NK-92 treated with Interleukin-12 subunit alpha and Interleukin-12 subunit beta, amount 100 ng/mL, for 24 hours (cell line): Measurements from ENCODE around the gene TP53I3.
A peak's percentile ranks its signal among the peaks of the same experiment; 100 is the strongest.
"Not testable (repeated sequence)": the region's sequence is repeated elsewhere in the genome, so short reads cannot be mapped to it uniquely, and the experiment has no call there.

Source experiments
- DNase-seq: peaks from one replicate; lab custom pipeline; 2025; lab: John Stamatoyannopoulos, UW

TP53I3 gene

GRCh38 chr2:24100732-24101131 is 16.1 kb upstream of the TP53I3 start:
- DNase-seq = not testable (repeated sequence)

- not testable (repeated sequence) for DNase-seq
These were observed 10.6 kb upstream of the TP53I3 start for GRCh38 chr2:24095171-24095677.

GRCh38 chr2:24093270-24093669 is 8.6 kb upstream of the TP53I3 start:
- DNase-seq = not testable (repeated sequence)

GRCh38 chr2:24088821-24089359 is 4.3 kb upstream of the TP53I3 start:
- no peak for DNase-seq

GRCh38 chr2:24087032-24087431 is 2.4 kb upstream of the TP53I3 start:
- no peak for DNase-seq

GRCh38 chr2:24086241-24086640 is 1.6 kb upstream of the TP53I3 start:
- DNase-seq = no peak

- no peak for DNase-seq
These were observed 511 bp upstream of the TP53I3 start for GRCh38 chr2:24085200-24085489.

GRCh38 chr2:24083567-24084385 is 858 bp downstream of the TP53I3 start:
- DNase-seq = no peak

- no peak for DNase-seq
These were observed 1.7 kb downstream of the TP53I3 start for GRCh38 chr2:24082787-24083566.

- no peak for DNase-seq
These were observed 3.9 kb downstream of the TP53I3 start for GRCh38 chr2:24080701-24081100.

- no peak for DNase-seq
These were observed 6.8 kb downstream of the TP53I3 start for GRCh38 chr2:24077879-24078278.

- no peak for DNase-seq
These were observed 7.1 kb downstream of the TP53I3 start for GRCh38 chr2:24077535-24077877.

GRCh38 chr2:24076849-24077534 is 7.6 kb downstream of the TP53I3 start:
- DNase-seq = no peak

GRCh38 chr2:24075915-24076848 is 8.5 kb downstream of the TP53I3 start, which contains the start of gene SF3B6:
SF3B6 (minus strand) TSS chr2:24076326; CDS start chr2:24076229, 97 bp downstream.
- DNase-seq = peak; percentile 98

- no peak for DNase-seq
These were observed 9.4 kb downstream of the TP53I3 start for GRCh38 chr2:24075259-24075658.

- DNase-seq = no peak
These were observed 10.8 kb downstream of the TP53I3 start for GRCh38 chr2:24073816-24074215.

GRCh38 chr2:24072259-24072658 is 12.4 kb downstream of the TP53I3 start:
- DNase-seq = no peak

- no peak for DNase-seq
These were observed 19.3 kb downstream of the TP53I3 start for GRCh38 chr2:24065341-24065740.

- DNase-seq = no peak
These were observed 25.9 kb downstream of the TP53I3 start for GRCh38 chr2:24058564-24059271.

- no peak for DNase-seq
These were observed 28.9 kb downstream of the TP53I3 start for GRCh38 chr2:24055750-24056149.
